GM21367 (cell line): ENCODE measurements around the gene SLC22A13.
"Not testable (repeated sequence)": the region's sequence is repeated elsewhere in the genome, so short reads cannot be mapped to it uniquely, and the experiment has no call there.

Source experiments
- ATAC-seq: cut with Tn5 transposase; IDR thresholded peaks from one replicate; pipeline ENCODE4 v1.9.1; 2021; ENCODE audit not compliant: unreplicated experiment

Gene SLC22A13

DNA sequence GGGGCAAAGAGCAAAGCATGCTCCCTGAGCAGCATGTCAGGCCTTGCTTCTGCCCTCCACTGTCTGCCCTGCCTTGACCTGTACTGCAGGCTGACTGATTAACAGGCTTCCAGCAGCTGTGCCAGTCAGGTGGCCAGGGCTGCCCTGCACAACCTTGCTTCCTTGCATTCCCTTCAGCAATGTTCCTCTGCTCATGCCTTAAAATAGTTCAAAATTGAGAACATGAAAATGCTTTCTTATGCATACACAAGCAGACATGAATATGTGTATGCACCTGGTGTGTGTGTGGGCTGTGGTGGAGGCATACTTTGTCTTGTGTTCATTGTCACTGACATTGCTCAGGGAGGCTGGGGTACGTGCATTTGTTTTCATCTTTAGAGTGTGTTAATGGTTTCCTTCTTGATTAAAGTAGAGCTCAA, 1.2 kb upstream of the SLC22A13 start:
- ATAC-seq: no peak

DNA sequence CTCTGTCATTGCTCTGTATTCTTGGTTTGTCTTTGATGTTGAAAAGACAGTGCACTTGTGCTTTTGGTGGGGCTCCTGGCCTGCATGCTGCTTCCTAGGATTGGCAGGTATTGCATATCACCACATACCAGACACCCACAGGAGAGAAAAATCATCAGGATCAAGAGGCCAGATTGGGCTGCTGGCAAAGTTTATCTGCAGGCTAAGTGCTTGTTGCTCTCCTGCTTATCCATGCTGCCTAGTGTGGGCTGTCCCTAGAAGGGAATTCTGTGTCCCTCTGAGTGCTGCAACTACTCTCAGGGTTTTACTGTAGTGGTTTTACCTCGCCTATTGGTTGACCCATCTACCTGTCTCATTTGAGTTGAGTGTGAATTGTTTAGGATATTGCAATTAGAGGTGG, 833 bp upstream of the SLC22A13 start:
- ATAC-seq: no peak

DNA sequence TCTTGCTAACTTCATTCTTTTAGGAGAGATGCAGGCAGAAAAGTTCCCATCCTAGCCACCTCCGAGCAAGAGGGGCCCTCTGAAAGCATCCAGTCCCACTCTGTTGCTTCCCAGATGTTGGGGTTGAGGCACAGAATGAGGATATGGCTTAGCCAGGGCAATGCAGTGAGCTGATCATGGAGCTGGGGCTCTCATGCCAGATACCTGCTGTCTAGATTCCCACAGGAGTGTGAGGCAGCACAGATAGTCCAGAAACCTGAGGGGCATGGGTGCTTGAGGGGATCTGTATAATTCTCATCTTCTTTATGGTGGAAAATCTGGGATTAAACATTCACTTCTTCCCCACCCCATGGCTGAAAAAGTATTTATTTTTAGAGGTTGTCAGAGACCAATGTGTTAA, 1.2 kb downstream of the SLC22A13 start:
- ATAC-seq: no peak

DNA sequence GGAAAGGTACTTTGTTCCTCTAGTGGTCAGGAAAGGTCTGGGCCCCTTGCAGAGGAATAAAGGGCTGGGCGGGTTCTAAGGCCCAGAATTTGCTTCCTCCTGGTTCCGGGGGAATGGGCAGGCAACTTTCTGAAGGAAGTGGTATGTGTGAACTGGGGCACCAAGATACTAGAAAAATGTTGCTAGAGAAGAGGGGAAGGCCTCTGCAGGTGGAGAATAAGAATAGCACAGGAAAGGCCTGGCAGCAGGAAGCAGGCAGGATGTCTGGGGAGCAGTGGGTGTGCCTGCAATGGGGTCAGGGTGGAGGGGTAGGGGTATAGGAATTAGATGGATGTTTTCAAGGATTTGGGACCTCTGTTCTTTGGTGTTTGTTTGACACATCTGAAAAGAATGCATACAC, 2.0 kb downstream of the SLC22A13 start:
- no peak for ATAC-seq

DNA sequence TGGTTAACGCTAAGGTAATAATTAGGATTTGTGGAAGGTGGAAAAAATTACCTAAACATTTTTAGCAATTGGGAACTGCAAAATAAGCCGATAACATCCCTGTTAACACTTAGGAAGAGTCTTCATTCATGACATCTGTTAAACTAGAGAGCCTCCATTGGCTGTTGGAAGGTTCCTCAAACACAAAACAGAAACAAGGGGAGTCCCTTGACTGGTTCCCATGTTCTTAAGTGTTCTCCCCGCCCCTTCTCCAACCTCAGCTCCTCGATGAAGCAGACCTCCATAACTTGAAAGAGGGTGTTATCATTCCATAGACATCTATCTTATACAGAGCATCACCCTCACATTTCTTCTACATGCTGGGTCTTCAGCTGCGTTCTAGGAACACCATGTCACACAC, 2.5 kb downstream of the SLC22A13 start:
- no peak for ATAC-seq

DNA sequence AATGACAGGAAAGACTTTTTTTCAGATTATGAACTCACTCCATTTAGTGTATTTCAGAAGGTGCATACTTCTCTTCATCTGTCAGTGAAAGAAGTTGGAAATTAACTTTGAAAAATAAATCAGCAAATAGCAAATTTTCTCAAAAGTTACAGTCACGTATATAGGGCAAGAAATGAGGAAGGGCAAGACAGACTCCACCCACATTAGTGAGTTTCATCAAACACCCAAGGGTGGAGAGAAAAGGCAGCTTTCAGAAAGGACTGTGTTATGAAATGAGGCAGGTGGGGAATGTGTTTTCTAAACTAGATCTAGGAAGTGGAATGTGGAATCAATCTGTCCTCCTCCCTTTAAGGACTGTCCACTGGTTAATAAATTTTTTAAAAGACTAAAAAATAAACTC, 2.9 kb downstream of the SLC22A13 start:
- no peak for ATAC-seq

DNA sequence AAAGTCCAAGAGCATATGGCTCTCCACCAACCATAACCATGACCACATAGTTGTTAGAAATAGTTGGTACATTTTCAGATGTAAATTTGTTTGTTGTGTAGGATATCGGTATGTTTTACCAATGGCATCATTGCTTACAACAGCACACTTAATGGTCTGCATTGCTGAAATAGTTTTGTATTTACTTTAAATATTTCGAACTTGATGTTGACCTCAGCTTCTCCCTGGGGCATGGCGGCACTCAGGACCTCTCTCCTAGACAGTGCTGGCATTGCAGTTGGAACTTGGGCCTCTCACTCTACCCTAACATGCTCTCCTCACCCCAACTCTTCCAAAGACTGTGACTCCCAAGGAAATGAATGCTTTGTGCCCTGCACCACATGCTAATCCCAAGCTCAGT, 5.0 kb downstream of the SLC22A13 start:
- ATAC-seq: no peak

DNA sequence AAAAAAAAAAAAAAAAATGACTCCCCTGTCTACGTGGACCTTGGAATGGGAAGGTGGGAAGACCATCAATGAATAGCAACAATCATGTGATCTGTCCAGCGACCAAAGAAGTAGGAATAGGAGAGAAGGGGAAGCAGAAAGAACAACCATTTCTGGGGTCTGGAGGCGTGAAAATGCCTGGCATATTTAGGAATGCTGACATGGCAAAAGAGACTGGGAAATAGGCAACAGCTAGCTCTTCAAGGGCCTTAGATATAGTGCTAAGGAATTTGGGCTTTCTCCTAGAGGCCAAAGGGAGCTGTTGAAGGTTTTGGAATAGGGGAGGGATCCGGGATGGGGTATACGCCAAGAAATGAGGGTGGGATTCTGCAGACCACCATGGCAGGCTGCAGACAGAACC, 5.9 kb downstream of the SLC22A13 start:
- ATAC-seq: no peak

DNA sequence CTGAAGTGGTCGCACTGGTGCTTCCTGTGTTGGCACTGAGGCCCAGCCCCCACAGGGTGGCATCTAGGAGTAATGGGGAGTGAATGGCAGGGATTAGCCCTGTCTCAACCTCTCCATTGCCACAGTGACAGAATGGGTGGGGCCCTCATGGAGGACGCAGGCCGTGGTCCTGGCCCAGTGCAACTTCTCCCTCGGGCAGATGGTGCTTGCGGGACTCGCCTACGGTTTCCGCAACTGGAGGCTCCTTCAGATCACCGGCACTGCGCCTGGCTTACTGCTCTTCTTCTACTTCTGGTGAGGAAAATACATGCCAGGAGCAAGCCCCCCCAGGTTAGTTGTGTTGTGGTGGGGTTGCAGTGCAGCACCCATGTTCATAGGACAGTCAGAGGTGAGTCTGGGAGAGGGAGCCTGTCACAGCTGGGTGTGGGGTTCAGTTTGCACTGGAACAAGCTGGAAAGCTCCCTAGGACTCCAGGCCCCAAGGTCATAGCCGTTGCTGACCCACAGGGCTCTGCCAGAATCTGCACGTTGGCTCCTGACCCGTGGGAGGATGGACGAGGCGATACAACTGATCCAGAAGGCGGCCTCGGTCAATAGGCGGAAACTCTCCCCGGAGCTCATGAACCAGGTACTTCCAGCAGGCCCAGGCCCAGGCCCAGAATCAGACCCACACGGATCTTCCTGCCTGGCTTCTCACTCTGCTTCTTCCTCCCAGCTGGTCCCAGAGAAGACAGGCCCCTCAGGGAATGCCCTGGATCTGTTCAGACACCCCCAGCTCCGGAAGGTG, 9.4 kb downstream of the SLC22A13 start:
- ATAC-seq: no peak

DNA sequence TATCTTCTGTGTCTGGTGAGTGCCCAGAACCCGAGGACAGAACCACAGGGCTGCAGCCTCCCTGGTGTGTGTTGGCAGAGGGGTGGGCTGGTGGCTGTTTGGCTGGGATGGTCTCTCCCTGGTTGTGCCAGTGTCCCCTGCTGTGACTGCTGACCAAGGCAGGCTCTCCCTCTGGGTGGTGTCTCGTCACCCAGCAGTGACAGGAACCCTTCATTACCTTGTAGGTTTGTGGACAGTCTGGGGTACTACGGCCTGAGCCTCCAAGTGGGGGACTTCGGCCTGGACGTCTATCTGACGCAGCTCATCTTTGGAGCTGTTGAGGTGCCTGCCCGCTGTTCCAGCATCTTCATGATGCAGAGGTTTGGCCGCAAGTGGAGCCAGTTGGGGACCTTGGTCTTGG, 10.0 kb downstream of the SLC22A13 start:
- ATAC-seq: no peak

DNA sequence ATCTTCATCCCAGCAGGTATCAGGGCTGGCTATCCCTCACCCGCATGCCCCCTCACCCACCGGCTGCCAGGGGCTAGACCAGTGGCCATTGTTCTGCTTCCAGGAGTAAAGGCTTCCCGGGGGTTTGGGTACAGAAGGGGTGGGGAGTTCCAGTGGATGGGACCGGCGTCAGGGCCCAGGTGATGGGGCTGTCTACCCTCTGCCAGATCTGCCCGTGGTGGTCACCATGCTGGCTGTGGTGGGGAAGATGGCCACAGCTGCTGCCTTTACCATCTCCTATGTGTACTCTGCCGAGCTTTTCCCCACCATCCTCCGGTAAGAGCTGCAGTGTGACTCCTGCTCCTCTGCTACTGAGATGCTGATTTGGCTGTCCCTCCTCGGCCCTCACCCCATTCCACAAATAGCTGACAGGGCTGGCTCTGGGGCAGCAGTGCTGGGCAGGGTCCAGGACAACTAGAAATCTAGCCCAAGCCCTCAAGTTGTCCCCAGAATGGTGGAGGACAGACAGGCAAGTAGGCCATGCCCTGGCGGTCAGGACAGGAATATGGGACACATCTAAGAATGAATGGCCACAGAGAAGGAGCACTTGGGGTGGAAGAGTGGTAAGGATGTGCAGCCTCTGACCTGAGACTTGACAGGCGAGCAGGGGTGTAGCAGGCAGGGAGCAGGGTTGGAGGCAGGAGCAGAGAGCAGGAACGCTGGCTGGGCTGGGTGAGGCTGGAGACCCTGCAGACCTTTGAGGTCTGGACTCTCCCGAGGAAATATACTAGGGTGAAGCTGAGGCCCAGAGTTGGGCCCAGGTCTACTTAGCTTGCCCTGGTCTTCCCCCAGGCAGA, 10.7 kb downstream of the SLC22A13 start:
- no peak for ATAC-seq

DNA sequence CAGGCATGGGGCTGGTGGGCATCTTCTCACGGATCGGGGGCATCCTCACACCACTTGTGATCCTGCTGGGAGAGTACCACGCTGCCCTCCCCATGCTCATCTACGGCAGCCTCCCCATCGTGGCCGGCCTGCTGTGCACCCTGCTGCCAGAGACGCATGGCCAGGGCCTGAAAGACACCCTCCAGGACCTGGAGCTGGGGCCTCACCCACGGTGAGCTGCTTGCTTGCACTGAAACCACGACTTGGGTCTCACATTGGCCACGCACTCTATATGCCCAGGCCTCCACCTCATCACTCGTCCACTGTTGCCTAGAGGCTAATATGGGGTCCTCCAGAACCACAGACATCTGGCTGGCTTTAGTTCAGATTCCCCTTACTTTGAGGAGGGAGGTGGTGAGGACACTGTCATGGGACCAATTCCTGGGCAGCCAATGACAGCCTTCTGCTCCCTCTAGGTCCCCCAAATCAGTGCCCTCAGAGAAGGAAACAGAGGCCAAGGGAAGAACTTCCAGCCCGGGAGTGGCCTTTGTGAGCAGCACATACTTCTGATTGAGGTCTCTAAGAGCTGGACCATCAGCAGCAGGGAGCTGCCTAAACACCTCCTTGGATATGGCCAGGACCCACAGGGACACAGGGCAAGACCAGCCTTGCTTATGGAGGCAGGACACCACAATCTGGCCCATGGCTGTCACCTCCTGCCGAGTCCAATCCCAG, 11.5 kb downstream of the SLC22A13 start:
- ATAC-seq: no peak

DNA sequence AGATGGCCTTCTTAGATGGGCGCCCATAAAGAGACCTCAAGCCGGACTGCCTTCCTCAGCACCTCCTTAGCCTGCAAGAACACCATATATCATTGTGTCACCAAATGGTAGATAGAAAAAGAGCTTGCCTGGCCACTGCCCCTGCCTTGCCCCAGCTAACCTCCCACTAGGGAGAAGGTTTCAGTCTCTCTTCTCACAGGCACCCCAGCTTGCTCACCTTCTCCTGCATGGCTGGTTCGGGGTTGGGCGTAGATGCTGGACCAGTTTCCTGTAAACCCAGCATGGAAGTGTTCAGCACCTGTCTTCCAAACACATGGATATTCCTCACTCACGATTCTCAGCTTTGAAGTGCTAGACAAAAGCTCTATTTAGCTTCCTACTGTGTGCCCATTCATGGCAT, 13.2 kb downstream of the SLC22A13 start:
- no peak for ATAC-seq

DNA sequence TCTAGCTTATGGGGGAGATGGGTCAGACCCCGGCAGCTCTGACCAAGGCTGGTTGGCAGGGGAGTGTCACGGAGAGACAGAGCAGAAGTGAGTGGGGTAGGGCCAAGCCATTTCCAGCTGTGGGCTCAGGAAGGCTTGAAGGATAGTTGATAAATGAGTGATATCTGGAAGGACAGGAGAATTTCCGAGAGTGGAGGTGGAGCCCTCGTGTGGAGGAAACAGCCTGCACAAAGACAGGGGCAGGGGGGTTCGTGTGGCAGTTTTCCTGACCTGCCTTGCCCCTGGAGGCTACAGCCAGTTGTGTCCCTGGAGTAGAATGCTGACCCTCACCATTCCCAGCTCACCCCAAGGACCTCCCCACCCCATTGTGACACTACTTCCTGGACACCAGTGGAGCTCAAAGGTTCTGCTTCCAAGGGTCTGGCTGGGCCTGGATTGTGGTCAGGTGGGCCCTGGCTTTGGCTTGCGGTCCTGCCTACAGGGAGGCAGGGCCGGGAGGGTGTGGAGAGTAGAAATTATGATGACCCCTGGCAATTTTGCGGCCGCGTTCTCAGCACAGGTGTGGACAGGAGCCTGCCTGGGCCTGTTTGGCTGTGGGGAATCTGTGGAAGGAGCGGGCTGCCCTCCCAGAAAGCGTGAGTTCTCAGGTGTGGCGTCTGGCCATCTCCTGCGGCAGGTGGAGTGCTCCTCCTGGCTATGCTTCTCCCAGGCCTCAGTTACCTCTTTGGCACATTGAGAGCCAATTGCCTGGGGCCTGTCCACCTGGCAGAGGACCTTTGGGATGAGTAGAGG, 16.5 kb downstream of the SLC22A13 start, which contains the start of gene SLC22A14:
Gene SLC22A14 (plus strand): TSS at position 400 of the 792 bp plus-strand sequence. CDS start 23,733 bp downstream, outside the sequence.
- ATAC-seq: no peak

DNA sequence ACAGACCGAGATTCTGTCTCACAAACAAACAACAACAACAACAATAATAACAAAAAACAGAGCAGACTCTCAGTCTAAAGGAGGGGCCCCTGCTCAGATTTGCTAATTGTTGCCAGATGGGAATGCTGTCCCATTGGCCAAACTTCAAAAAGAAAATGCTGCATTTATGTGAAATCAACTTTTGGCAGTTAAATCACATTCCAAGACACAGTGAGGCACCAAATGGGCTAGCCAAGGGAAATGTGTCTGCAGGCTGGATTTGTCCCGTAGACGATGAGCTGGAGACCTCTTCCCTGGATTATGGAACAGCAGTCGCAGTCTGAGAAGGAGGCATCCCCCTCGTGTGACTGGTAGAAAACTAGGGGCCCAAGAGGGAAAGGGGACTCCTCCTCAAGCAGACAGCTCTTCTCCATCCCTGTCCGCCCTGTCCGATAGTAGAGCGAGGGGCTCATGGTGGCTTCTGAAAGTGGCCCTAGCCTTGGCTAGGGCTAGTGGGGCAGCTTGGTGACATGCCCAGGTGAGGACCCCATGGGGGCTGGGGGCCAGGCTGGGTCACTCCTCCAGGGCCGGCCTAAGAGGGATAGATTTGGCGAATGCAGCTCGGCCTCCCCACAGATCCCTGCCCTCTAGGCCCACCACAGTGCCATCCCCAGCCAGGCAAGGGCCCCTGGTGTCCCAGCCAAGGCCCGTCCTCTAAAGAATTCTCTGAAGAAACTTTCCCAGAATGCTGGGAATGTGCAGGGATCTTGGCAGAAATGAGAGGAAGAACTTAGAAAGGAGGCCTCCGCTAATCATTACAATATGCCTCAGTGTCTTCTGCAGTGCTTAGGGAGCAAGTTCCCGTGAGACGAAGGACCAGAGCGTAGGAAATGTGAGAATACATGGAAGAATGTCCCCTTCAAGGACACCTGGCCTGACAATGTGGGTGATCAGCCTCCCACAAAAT, 18.5 kb downstream of the SLC22A13 start:
- ATAC-seq: no peak

DNA sequence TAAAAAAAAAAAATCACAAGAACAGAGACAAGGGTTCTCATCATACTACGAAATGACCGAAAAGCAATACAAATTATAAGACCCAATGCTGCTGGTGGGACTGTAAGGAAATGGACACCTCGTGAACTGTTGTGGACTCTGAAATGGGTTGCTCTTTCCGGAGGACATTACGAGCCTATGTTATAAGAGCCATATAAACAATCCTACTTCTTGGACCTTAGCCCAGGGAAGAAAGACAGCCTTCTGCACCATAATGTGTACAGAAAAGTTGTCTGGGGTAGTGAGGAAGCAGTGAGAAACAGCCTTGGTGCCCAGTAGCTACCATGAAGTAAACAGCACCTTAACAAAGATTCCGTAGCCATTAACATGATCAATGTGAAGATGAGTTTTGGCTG, 19.1 kb downstream of the SLC22A13 start:
- no peak for ATAC-seq

DNA sequence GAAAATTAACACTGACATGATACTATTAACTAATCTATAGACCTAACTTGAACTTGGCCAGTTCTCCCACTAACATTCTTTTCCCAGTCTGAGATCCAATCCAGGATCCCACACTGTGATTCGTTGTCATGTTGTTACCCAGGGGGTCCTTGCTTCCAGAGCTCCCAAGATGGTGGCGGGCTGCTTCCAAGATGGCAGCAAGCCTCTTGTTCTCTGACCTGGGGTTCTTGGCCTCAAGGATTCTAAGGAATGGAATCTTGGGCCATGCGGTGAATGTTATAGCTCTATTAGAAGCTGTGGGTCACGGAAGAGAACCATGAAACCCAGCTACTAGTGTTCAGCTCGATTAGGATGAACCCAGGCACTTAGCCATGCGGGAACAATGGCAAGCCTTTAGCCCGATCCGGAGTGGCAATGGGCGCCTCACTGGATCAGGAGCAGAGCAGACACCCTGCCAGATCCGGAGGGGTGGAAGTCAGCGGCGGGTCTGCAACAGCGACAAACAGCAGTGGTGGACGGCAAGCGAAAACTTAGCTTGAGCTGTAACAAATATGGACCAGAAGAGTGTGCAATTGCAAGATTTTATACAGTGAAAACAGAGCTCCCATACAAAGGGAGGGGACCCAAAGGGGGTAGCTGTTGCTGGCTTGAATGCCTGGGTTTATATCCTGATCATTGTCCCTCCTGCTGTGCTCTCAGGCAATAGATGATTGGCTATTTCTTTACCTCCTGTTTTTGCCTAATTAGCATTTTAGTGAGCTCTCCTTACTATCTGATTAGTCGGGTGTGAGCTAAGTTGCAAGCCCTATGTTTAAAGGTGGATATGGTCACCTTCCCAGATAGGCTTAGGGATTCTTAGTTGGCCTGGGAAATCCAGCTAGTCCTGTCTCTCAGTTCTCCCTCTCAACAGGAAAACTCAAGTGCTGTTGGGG, 23.9 kb downstream of the SLC22A13 start:
- ATAC-seq: not testable (repeated sequence)

DNA sequence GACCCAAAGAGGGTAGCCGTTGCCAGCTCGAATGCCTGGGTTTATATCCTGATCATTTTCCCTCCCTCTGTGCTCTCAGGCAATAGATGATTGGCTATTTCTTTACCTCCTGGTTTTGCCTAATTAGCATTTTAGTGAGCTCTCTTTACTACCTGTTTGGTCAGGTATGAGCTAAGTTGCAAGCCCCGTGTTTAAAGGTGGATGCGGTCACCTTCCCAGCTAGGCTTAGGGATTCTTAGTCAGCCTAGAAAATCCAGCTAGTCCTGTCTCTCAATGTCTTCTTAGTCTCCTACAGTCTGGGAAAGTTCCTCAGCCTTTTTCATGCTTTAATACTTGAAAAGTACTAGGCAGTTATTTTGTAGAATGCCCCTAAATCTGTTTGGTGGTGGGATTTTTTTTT, 31.4 kb downstream of the SLC22A13 start:
- ATAC-seq: not testable (repeated sequence)

DNA sequence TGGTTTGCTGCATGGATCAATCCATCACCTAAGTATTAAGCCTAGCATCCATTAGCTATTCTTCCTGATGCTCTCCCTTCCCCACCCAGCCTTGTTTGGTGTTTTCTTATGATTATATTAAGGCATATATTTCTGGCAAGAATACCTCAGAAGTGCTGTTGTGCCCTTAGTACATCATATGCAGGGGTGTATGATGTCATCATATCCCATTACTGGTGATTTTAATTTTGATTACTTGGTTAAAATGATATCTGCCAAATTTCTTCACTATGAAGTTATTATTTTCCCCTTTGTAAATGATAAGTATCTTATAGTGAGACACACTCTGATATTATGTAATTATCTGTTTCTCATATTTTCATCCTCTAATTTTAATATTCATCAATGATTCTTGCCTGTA, 31.9 kb downstream of the SLC22A13 start:
- no peak for ATAC-seq
